GM20431 (cell line): ENCODE data around the gene FGF18.

Experiments
- in situ Hi-C: fragments of 300-500 bp; cut with MseI, MboI; formaldehyde crosslinking; loops from one replicate; pipeline ENCODE4 v1.15.0; 2020; ENCODE audit warnings: low sequenced_read_pairs; ENCODE audit not compliant: unreplicated experiment

Gene FGF18

GRCh38 chr5:171435908-171436307 is 16.5 kb downstream of the FGF18 start:
- in situ Hi-C loops: no loop called here

GRCh38 chr5:171436804-171437285 is 17.4 kb downstream of the FGF18 start:
- in situ Hi-C loops: no loop called here

- in situ Hi-C loops: no loop called here
These were observed 17.9 kb downstream of the FGF18 start for GRCh38 chr5:171437286-171437821.

- in situ Hi-C loops: no loop called here
These were observed 19.3 kb downstream of the FGF18 start for GRCh38 chr5:171438738-171439137.

GRCh38 chr5:171441246-171441791 is 21.9 kb downstream of the FGF18 start:
- in situ Hi-C loops: no loop called here

GRCh38 chr5:171442287-171443042 is 23.0 kb downstream of the FGF18 start:
- in situ Hi-C loops: no loop called here

- in situ Hi-C loops: no loop called here
These were observed 25.1 kb downstream of the FGF18 start for GRCh38 chr5:171444582-171444981.

- in situ Hi-C loops: no loop called here
These were observed 26.4 kb downstream of the FGF18 start for GRCh38 chr5:171445644-171446516.

- in situ Hi-C loops: no loop called here
These were observed 27.8 kb downstream of the FGF18 start for GRCh38 chr5:171447226-171447625.

GRCh38 chr5:171449426-171449825 is 30.0 kb downstream of the FGF18 start:
- in situ Hi-C loops: no loop called here

- in situ Hi-C loops: no loop called here
These were observed 31.2 kb downstream of the FGF18 start for GRCh38 chr5:171450423-171451331.

GRCh38 chr5:171451421-171451820 is 32.0 kb downstream of the FGF18 start:
- in situ Hi-C loops: no loop called here

- in situ Hi-C loops: no loop called here
These were observed 33.7 kb downstream of the FGF18 start for GRCh38 chr5:171453056-171453725.

GRCh38 chr5:171453988-171454387 is 34.5 kb downstream of the FGF18 start:
- in situ Hi-C loops: no loop called here

GRCh38 chr5:171454549-171454948 is 35.1 kb downstream of the FGF18 start:
- in situ Hi-C loops: no loop called here

GRCh38 chr5:171455522-171455921 is 36.1 kb downstream of the FGF18 start:
- in situ Hi-C loops: no loop called here

GRCh38 chr5:171457208-171457981 is 37.9 kb downstream of the FGF18 start:
- in situ Hi-C loops: no loop called here

GRCh38 chr5:171459839-171460238 is 40.4 kb downstream of the FGF18 start:
- in situ Hi-C loops: no loop called here
